IMR-90 (cell line): ENCODE data around the gene S100A16. TPM values are rescaled to one million over a fixed set of nuclear protein-coding genes. Genes with fewer than 3 reads are reported as not detected.

Experiments used
- ATAC-seq: fragments of 200-7000 bp; cut with Tn5 transposase; 2 replicates; pipeline ENCODE4 v1.9.1; 2020; ENCODE audit warnings: low read depth, mild to moderate bottlenecking, moderate library complexity
- BruUV-seq: library from RNA; stranded (reverse); fragments of 400-500 nt; replicated peaks from 2 replicates; lab custom pipeline; 2021; lab: Mats Ljungman, UMichigan
- CTCF ChIA-PET: fragments of 300-600 bp; formaldehyde crosslinking; extraction: SDS; loops from one replicate; lab custom pipeline; 2021; ENCODE audit warnings: antibody characterized with exemption; lab: Yijun Ruan, JAX
- POLR2A ChIA-PET: fragments of 300-600 bp; sonication (Branson Sonifier 250); formaldehyde crosslinking; loops from one replicate; lab custom pipeline; 2022; ENCODE audit warnings: antibody characterized with exemption; ENCODE audit not compliant: unreplicated experiment; lab: Charles Lee
- DNase-seq: peaks from one replicate; pipeline ENCODE4 v3.0.0; 2013
- H2AFZ ChIP-seq: replicated peaks from 2 replicates; pipeline ENCODE3; 2013; ENCODE audit warnings: low read length, mild to moderate bottlenecking; ENCODE audit not compliant: poor library complexity
- H2AK5ac ChIP-seq: 2 replicates; pipeline ENCODE4 v1.6.1; 2013; ENCODE audit warnings: low read depth, low read length, inconsistent platforms
- H2AK9ac ChIP-seq: replicated peaks from 2 replicates; pipeline ENCODE3; 2013; ENCODE audit warnings: mild to moderate bottlenecking, low read depth, low read length, moderate library complexity; ENCODE audit not compliant: poor library complexity
- H2BK120ac ChIP-seq: 2 replicates; pipeline ENCODE4 v1.6.1; 2013; ENCODE audit warnings: low read depth, low read length, inconsistent platforms
- H2BK15ac ChIP-seq: 3 replicates; pipeline ENCODE4 v1.6.1; 2013; ENCODE audit warnings: low read depth, low read length, inconsistent platforms
- H2BK20ac ChIP-seq: 2 replicates; pipeline ENCODE4 v1.6.1; 2013; ENCODE audit warnings: low read depth, mild to moderate bottlenecking, inconsistent platforms, low read length, moderate library complexity
- H2BK5ac ChIP-seq: 2 replicates; pipeline ENCODE4 v1.6.1; 2013; ENCODE audit warnings: mild to moderate bottlenecking, low read depth, low read length, inconsistent platforms; ENCODE audit not compliant: poor library complexity, severe bottlenecking
- H3K14ac ChIP-seq: replicated peaks from 2 replicates; pipeline ENCODE4 v1.6.1; 2013; ENCODE audit warnings: low read depth, low read length, inconsistent platforms
- H3K18ac ChIP-seq: 2 replicates; pipeline ENCODE4 v1.6.1; 2013; ENCODE audit warnings: low read depth, low read length, control low read depth
- H3K23ac ChIP-seq: 2 replicates; pipeline ENCODE4 v1.6.1; 2013; ENCODE audit warnings: low read depth, low read length, inconsistent platforms
- H3K27ac ChIP-seq: 2 replicates; pipeline ENCODE4 v1.5.1; 2013; ENCODE audit warnings: mild to moderate bottlenecking, control low read depth, low read length; ENCODE audit not compliant: insufficient read depth
- H3K27me3 ChIP-seq: 2 replicates; pipeline ENCODE4 v1.6.1; 2013; ENCODE audit warnings: low read length; ENCODE audit not compliant: control insufficient read depth, insufficient read depth
- H3K36me3 ChIP-seq: 2 replicates; pipeline ENCODE4 v1.6.1; 2013; ENCODE audit warnings: low read length, mixed read lengths; ENCODE audit not compliant: control insufficient read depth, insufficient read depth
- H3K4ac ChIP-seq: 2 replicates; pipeline ENCODE4 v1.6.1; 2013; ENCODE audit warnings: low read depth, low read length, inconsistent platforms
- H3K4me1 ChIP-seq: 2 replicates; pipeline ENCODE4 v1.6.1; 2013; ENCODE audit warnings: low read length, mixed read lengths; ENCODE audit not compliant: control insufficient read depth, insufficient read depth
- H3K4me2 ChIP-seq: 2 replicates; pipeline ENCODE4 v1.6.1; 2013; ENCODE audit warnings: low read depth, mild to moderate bottlenecking, control low read depth, low read length, moderate library complexity
- H3K4me3 ChIP-seq: 2 replicates; pipeline ENCODE4 v1.5.1; 2013; ENCODE audit warnings: low read depth, mild to moderate bottlenecking, control low read depth, low read length, moderate library complexity; ENCODE audit not compliant: insufficient read depth
- H3K56ac ChIP-seq: 2 replicates; pipeline ENCODE4 v1.6.1; 2013; ENCODE audit warnings: low read length, inconsistent platforms; ENCODE audit not compliant: insufficient read depth; ENCODE audit errors: extremely low read depth
- H3K79me1 ChIP-seq, 2 experiments: 2 replicates each; pipeline ENCODE4 v1.6.1; 2013; ENCODE audit warnings: low read length in 2 of 2, inconsistent platforms in 1 of 2, low read depth in 1 of 2
- H3K9ac ChIP-seq: 2 replicates; pipeline ENCODE4 v1.6.1; 2013; ENCODE audit warnings: low read depth, low read length, control low read depth
- H3K9me1 ChIP-seq: 2 replicates; pipeline ENCODE4 v1.6.1; 2013; ENCODE audit warnings: low read length, inconsistent platforms; ENCODE audit not compliant: insufficient read depth
- H3K9me3 ChIP-seq: 2 replicates; pipeline ENCODE4 v1.6.1; 2013; ENCODE audit warnings: low read length; ENCODE audit not compliant: control insufficient read depth, insufficient read depth
- H4K20me1 ChIP-seq: 2 replicates; pipeline ENCODE4 v1.6.1; 2013; ENCODE audit warnings: low read length, inconsistent platforms; ENCODE audit not compliant: insufficient read depth
- H4K5ac ChIP-seq: 2 replicates; pipeline ENCODE4 v1.6.1; 2013; ENCODE audit warnings: mild to moderate bottlenecking, low read depth, low read length, control low read depth
- H4K8ac ChIP-seq, 2 experiments: 2 replicates each; pipeline ENCODE4 v1.6.1; 2013; ENCODE audit warnings: low read depth in 2 of 2, low read length in 2 of 2, control low read depth in 1 of 2, inconsistent platforms in 1 of 2
- H4K91ac ChIP-seq: 2 replicates; pipeline ENCODE4 v1.6.1; 2013; ENCODE audit warnings: low read depth, low read length, inconsistent platforms; ENCODE audit not compliant: insufficient read depth
- BHLHE40 ChIP-seq: fragments of 150-350 bp; IDR thresholded peaks from 2 replicates; pipeline ENCODE4 v1.6.1; 2016; ENCODE audit warnings: mild to moderate bottlenecking, low read depth, low read length
- CEBPB ChIP-seq: IDR thresholded peaks from 2 replicates; pipeline ENCODE4 v1.6.1; 2012; ENCODE audit warnings: low read depth, low read length, improper control_type of control experiment
- CHD1 ChIP-seq: IDR thresholded peaks from 2 replicates; pipeline ENCODE4 v1.6.1; 2012; ENCODE audit warnings: low read depth, low read length, improper control_type of control experiment
- CTCF ChIP-seq: conservative IDR thresholded peaks from 2 replicates; pipeline ENCODE4 v1.5.1; 2012; ENCODE audit warnings: mild to moderate bottlenecking, low read depth, low read length, improper control_type of control experiment
- FOS ChIP-seq: fragments of 150-350 bp; IDR thresholded peaks from 2 replicates; pipeline ENCODE4 v1.6.1; 2016; ENCODE audit warnings: low read depth, low read length
- MAFK ChIP-seq: IDR thresholded peaks from 2 replicates; pipeline ENCODE4 v1.6.1; 2012; ENCODE audit warnings: low read depth, low read length, improper control_type of control experiment
- MAZ ChIP-seq: IDR thresholded peaks from 2 replicates; pipeline ENCODE4 v1.6.1; 2012; ENCODE audit warnings: low read depth, mild to moderate bottlenecking, low read length, improper control_type of control experiment, moderate library complexity, borderline replicate concordance
- MXI1 ChIP-seq: IDR thresholded peaks from 2 replicates; pipeline ENCODE4 v1.6.1; 2012; ENCODE audit warnings: low read depth, mild to moderate bottlenecking, low read length, moderate library complexity, borderline replicate concordance
- NFE2L2 ChIP-seq: fragments of 150-350 bp; IDR thresholded peaks from 2 replicates; pipeline ENCODE4 v1.6.1; 2016; ENCODE audit warnings: low read depth, mild to moderate bottlenecking, low read length
- POLR2A ChIP-seq: IDR thresholded peaks from 2 replicates; pipeline ENCODE4 v1.6.1; 2012; ENCODE audit warnings: mild to moderate bottlenecking, low read depth, low read length
- RAD21 ChIP-seq: IDR thresholded peaks from 2 replicates; pipeline ENCODE4 v1.6.1; 2012; ENCODE audit warnings: low read length, improper control_type of control experiment
- RCOR1 ChIP-seq: IDR thresholded peaks from 2 replicates; pipeline ENCODE4 v1.6.1; 2012; ENCODE audit warnings: mild to moderate bottlenecking, low read length, improper control_type of control experiment; ENCODE audit not compliant: insufficient replicate concordance
- RFX5 ChIP-seq: IDR thresholded peaks from 2 replicates; pipeline ENCODE4 v1.8.0; 2012; ENCODE audit warnings: low read depth, mild to moderate bottlenecking, low read length, moderate library complexity
- SMC3 ChIP-seq: fragments of 150-350 bp; IDR thresholded peaks from 2 replicates; pipeline ENCODE4 v1.6.1; 2016; ENCODE audit warnings: low read depth, mild to moderate bottlenecking, antibody characterized with exemption, low read length, moderate library complexity
- WGBS, 2 experiments: methylation state at CpG; one replicate each; pipeline versions ENCODE4 v1.1.5 to v1.1.7; 2013; ENCODE audit warnings: missing lambda C conversion rate in 2 of 2; ENCODE audit not compliant: insufficient read length in 1 of 2; ENCODE audit errors: extremely low coverage in 2 of 2; 5-methylcytosine and 5-hydroxymethylcytosine counted together
- dilution Hi-C: fragments of 300-500 bp; cut with HindIII; formaldehyde crosslinking; loops from one replicate; pipeline ENCODE4 v1.14.3; 2018; ENCODE audit warnings: low sequenced_read_pairs; ENCODE audit not compliant: unreplicated experiment
- in situ Hi-C: fragments of 300-500 bp; cut with MboI; formaldehyde crosslinking; loops from 3 replicates; pipeline ENCODE4 v1.14.3; 2019; ENCODE audit warnings: low sequenced_read_pairs, inconsistent platforms, mixed read lengths
- intact Hi-C: fragments of 100-400 bp; cut with micrococcal nuclease; formaldehyde crosslinking; loops from 2 replicates; pipeline ENCODE4 v1.10.0; 2022
- polyA plus RNA-seq, 3 experiments: library from polyadenylated mRNA; depleted of rRNA; stranded (reverse); fragments of >200 nt; gene quantifications; 2 replicates each; pipeline ENCODE4 v1.2.3, GENCODE V29; 2012; ENCODE audit warnings: low replicate concordance in 1 of 3
- total RNA-seq: library from RNA; depleted of rRNA; stranded (reverse); fragments of >200 nt; gene quantifications from 2 replicates; pipeline ENCODE4 v1.2.3, GENCODE V29; 2012
- TF ChIP-seq, protein P1 (sequence below): fragments of 150-350 bp; IDR thresholded peaks from 2 replicates; pipeline ENCODE4 v1.6.1; 2016; ENCODE audit warnings: low read depth, mild to moderate bottlenecking, low read length, moderate library complexity, borderline replicate concordance
- TF ChIP-seq, protein P2 (sequence below): fragments of 150-350 bp; IDR thresholded peaks from 2 replicates; pipeline ENCODE4 v1.6.1; 2017; ENCODE audit warnings: mild to moderate bottlenecking, antibody characterized with exemption, low read length, low read depth

S100A16 gene
- total and polyA plus RNA-seq, 2 of the 4 experiments (the other 2 are of a cell fraction) = 201 to 515 TPM

DNA sequence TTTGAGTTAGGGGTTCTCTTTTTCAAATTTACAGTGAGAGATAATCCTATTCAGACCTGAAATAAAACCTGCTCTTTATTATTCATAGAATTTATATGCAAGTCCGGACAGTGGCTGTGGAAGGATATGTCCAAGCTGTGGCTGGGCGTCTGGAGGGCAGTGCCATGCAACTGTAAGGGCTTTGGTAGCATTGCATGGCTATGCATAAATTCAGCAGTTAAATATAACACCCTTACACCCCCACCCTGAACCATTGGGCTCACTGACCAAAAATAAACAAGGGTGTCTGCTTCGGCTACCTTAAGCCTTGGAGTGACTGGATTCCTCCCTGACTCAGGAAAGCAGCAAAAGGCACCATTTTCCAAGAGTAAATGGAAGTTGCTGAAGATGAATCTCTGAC is 26.3 kb upstream of the S100A16 start:
- Histone ChIP-seq H3K4me2 (no peak overlapping the region), H3K9me3 (no peaks in the 10 kb centered on the region), H3K4me3 (no peak overlapping the region), H2BK120ac (no peak overlapping the region), H3K9ac (no peak overlapping the region), H3K79me1 (peaks cover 45 to 76% of the 10 kb centered on the region in 2 experiments), H4K5ac (no peak overlapping the region), H4K8ac (no peak overlapping the region; a peak in 1 of 4 replicates), H2AK9ac (no peak overlapping the region), H2BK20ac (no peak overlapping the region), H4K20me1 (peaks cover 35% of the 10 kb centered on the region), H3K36me3 (peaks cover 56% of the 10 kb centered on the region), H2BK15ac (no peak overlapping the region), H3K18ac (no peak overlapping the region), H3K4ac (no peak overlapping the region), H3K27ac (no peak overlapping the region), H2BK5ac (no peak overlapping the region), H2AK5ac (no peak overlapping the region), H3K56ac (no peak overlapping the region), H3K14ac (no peak overlapping the region), H3K4me1 (no peaks in the 10 kb centered on the region; the same call in 1 of the 2 replicates), H3K23ac (no peak overlapping the region), H2AFZ (no peak overlapping the region), H4K91ac (no peak overlapping the region), H3K9me1 (0 out of 2 replicates have a peak, but pooled peaks cover 5% of the 10 kb centered on the region), H3K27me3 (no peaks in the 10 kb centered on the region)
- CTCF ChIA-PET = no interaction called here
- in situ Hi-C loops (no loop called here), intact Hi-C loops (no loop called here), dilution Hi-C loops (no loop called here)
- DNase-seq (no peak), ATAC-seq (peak; percentile 16; the same call in 1 of the 2 replicates)
- BruUV-seq = no TSS peak
- TF ChIP-seq RAD21 (no peak), FOS (no peak), MAFK (no peak), RCOR1 (no peak), CHD1 (no peak), RFX5 (no peak), CTCF (no peak), CEBPB (no peak), MAZ (no peak), MXI1 (no peak), NFE2L2 (no peak), POLR2A (no peak), BHLHE40 (no peak), SMC3 (no peak)
- TF ChIP-seq, protein P1, sequence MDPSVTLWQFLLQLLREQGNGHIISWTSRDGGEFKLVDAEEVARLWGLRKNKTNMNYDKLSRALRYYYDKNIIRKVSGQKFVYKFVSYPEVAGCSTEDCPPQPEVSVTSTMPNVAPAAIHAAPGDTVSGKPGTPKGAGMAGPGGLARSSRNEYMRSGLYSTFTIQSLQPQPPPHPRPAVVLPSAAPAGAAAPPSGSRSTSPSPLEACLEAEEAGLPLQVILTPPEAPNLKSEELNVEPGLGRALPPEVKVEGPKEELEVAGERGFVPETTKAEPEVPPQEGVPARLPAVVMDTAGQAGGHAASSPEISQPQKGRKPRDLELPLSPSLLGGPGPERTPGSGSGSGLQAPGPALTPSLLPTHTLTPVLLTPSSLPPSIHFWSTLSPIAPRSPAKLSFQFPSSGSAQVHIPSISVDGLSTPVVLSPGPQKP = no peak
- TF ChIP-seq, protein P2, sequence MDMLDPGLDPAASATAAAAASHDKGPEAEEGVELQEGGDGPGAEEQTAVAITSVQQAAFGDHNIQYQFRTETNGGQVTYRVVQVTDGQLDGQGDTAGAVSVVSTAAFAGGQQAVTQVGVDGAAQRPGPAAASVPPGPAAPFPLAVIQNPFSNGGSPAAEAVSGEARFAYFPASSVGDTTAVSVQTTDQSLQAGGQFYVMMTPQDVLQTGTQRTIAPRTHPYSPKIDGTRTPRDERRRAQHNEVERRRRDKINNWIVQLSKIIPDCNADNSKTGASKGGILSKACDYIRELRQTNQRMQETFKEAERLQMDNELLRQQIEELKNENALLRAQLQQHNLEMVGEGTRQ = no peak
- POLR2A ChIA-PET = no interaction called here
- no CpG with 5 or more reads among the region's 3 CpGs for WGBS, 2 experiments
